ENCODE results near the gene GDF7. TPM values are rescaled to one million over a fixed set of nuclear protein-coding genes. Genes with fewer than 3 reads are reported as not detected.

GDF7 gene
- total RNA-seq, 4 donors from 2014 or later, result 1.9 to 3.1 (median 2.4) TPM

GRCh38 chr2:20648206-20648605 lies 18.7 kb upstream of the GDF7 start:
- Histone ChIP-seq H3K27ac (no peak overlapping the region), H3K9me3 (no peaks in the 10 kb centered on the region), H3K36me3 (peaks cover 25% of the 10 kb centered on the region), H3K27me3 (no peaks in the 10 kb centered on the region), H3K4me1 (peaks cover 36% of the 10 kb centered on the region), H3K4me3 (no peak overlapping the region)
- TF ChIP-seq EP300 (IDR thresholded peaks at IDR 0.05) (no peak), POLR2AphosphoS5 (IDR thresholded peaks at IDR 0.05) (no peak), POLR2A (IDR thresholded peaks at IDR 0.05) (no peak), CTCF (IDR thresholded peaks at IDR 0.05) (no peak)
- 94% methylated on average over 4 of the region's 4 CpGs for WGBS
- no peak for DNase-seq (ENCODE audit: low spot score in 2 of 2)

- H3K27me3 ChIP-seq, result no peaks in the 10 kb centered on the region
- H3K4me3 ChIP-seq, result no peak overlapping the region
- peaks cover 36% of the 10 kb centered on the region for H3K4me1 ChIP-seq
- TF ChIP-seq EP300 (IDR thresholded peaks at IDR 0.05) (no peak), POLR2A (IDR thresholded peaks at IDR 0.05) (no peak), POLR2AphosphoS5 (IDR thresholded peaks at IDR 0.05) (no peak), CTCF (IDR thresholded peaks at IDR 0.05) (no peak)
- peaks cover 20% of the 10 kb centered on the region for H3K36me3 ChIP-seq
- no peaks in the 10 kb centered on the region for H3K9me3 ChIP-seq
- WGBS, result 95% methylated on average over 9 of the region's 9 CpGs
- DNase-seq (ENCODE audit: low spot score in 2 of 2), result no peak
- no peak overlapping the region for H3K27ac ChIP-seq
Observed at GRCh38 chr2:20648831-20649230, 18.1 kb upstream of the GDF7 start.

- peak overlapping the region; percentile 81 for H3K4me3 ChIP-seq
- no peak overlapping the region for H3K27ac ChIP-seq
- no peak for DNase-seq (ENCODE audit: low spot score in 2 of 2)
Observed at GRCh38 chr2:20649576-20649975, 17.4 kb upstream of the GDF7 start.

GRCh38 chr2:20649976-20650375 lies 17.0 kb upstream of the GDF7 start:
- Histone ChIP-seq H3K4me3 (peak overlapping the region; percentile 81), H3K4me1 (peaks cover 36% of the 10 kb centered on the region), H3K27ac (no peak overlapping the region), H3K9me3 (no peaks in the 10 kb centered on the region), H3K27me3 (no peaks in the 10 kb centered on the region), H3K36me3 (peaks cover 8% of the 10 kb centered on the region)
- TF ChIP-seq POLR2AphosphoS5 (IDR thresholded peaks at IDR 0.05), result no peak
- WGBS, result 47% methylated on average over 7 of the region's 7 CpGs
- DNase-seq (ENCODE audit: low spot score in 2 of 2), result no peak

More at GRCh38 chr2:20649576-20649975, 17.4 kb upstream of the GDF7 start:
- H3K27me3 ChIP-seq, result no peaks in the 10 kb centered on the region
- 61% methylated on average over 9 of the region's 11 CpGs for WGBS
- no peaks in the 10 kb centered on the region for H3K9me3 ChIP-seq
- H3K36me3 ChIP-seq, result peaks cover 12% of the 10 kb centered on the region
- peaks cover 36% of the 10 kb centered on the region for H3K4me1 ChIP-seq
- no peak for TF ChIP-seq EP300 (IDR thresholded peaks at IDR 0.05)
- TF ChIP-seq POLR2AphosphoS5 (IDR thresholded peaks at IDR 0.05), result no peak
- TF ChIP-seq POLR2A (IDR thresholded peaks at IDR 0.05), result no peak
- no peak for TF ChIP-seq CTCF (IDR thresholded peaks at IDR 0.05)

- H3K9me3 ChIP-seq, result no peaks in the 10 kb centered on the region
- 19% methylated on average over 6 of the region's 19 CpGs for WGBS
- no peak for DNase-seq (ENCODE audit: low spot score in 2 of 2)
- peaks cover 4% of the 10 kb centered on the region for H3K36me3 ChIP-seq
- H3K4me1 ChIP-seq, result peaks cover 36% of the 10 kb centered on the region
- H3K27me3 ChIP-seq, result no peaks in the 10 kb centered on the region
- H3K27ac ChIP-seq, result peak overlapping the region; percentile 87
- TF ChIP-seq POLR2A (IDR thresholded peaks at IDR 0.05) (no peak), EP300 (IDR thresholded peaks at IDR 0.05) (no peak), CTCF (IDR thresholded peaks at IDR 0.05) (no peak), POLR2AphosphoS5 (IDR thresholded peaks at IDR 0.05) (no peak)
- H3K4me3 ChIP-seq, result peak overlapping the region; percentile 81
Observed at GRCh38 chr2:20650393-20650876, 16.5 kb upstream of the GDF7 start.
